GM18505 (cell line): ENCODE results near the gene KCTD7.
"Not testable (repeated sequence)": the region's sequence is repeated elsewhere in the genome, so short reads cannot be mapped to it uniquely, and the experiment has no call there.

Source experiments
- ATAC-seq: cut with Tn5 transposase; IDR thresholded peaks from one replicate; pipeline ENCODE4 v1.9.1; 2021; ENCODE audit not compliant: unreplicated experiment
- POLR2A ChIP-seq: IDR thresholded peaks from 4 replicates; pipeline ENCODE4 v1.6.1; 2011; ENCODE audit warnings: borderline replicate concordance; ENCODE audit not compliant: insufficient read depth, insufficient read length; ENCODE audit errors: extremely low read depth

Gene KCTD7

GRCh38 chr7:66679633-66680244 is 51.1 kb downstream of the KCTD7 start:
- ATAC-seq, result no peak
- no peak for TF ChIP-seq POLR2A

- ATAC-seq, result peak; percentile 90
- TF ChIP-seq POLR2A, result peak; percentile 95
Observed at GRCh38 chr7:66681491-66682349, 53.0 kb downstream of the KCTD7 start.

- peak; percentile 25 for ATAC-seq
- no peak for TF ChIP-seq POLR2A
Observed at GRCh38 chr7:66682350-66683093, 53.8 kb downstream of the KCTD7 start.

GRCh38 chr7:66683094-66683769 is 54.6 kb downstream of the KCTD7 start:
- ATAC-seq, result not testable (repeated sequence)

GRCh38 chr7:66683770-66684123 is 55.1 kb downstream of the KCTD7 start:
- ATAC-seq, result no peak
- no peak for TF ChIP-seq POLR2A

- ATAC-seq, result not testable (repeated sequence)
Observed at GRCh38 chr7:66685663-66686062, 57.0 kb downstream of the KCTD7 start.

GRCh38 chr7:66687186-66687585 is 58.5 kb downstream of the KCTD7 start:
- no peak for TF ChIP-seq POLR2A
- no peak for ATAC-seq

GRCh38 chr7:66687672-66688071 is 59.0 kb downstream of the KCTD7 start:
- ATAC-seq, result not testable (repeated sequence)

GRCh38 chr7:66689081-66689480 is 60.4 kb downstream of the KCTD7 start:
- no peak for ATAC-seq
- no peak for TF ChIP-seq POLR2A

- no peak for TF ChIP-seq POLR2A
Observed at GRCh38 chr7:66693331-66693730, 64.7 kb downstream of the KCTD7 start.

More at GRCh38 chr7:66693331-66693730, 64.7 kb downstream of the KCTD7 start:
- no peak for ATAC-seq
